ENCODE measurements around the gene MCUB. TPM values are rescaled to one million over a fixed set of nuclear protein-coding genes. Genes with fewer than 3 reads are reported as not detected.
A peak's percentile ranks its signal among the peaks of the same experiment; 100 is the strongest.
"Not testable (repeated sequence)": the region's sequence is repeated elsewhere in the genome, so short reads cannot be mapped to it uniquely, and the experiment has no call there.

MCUB gene
- total and polyA plus RNA-seq, 2 of the 13 experiments (the other 11 are each of a cell fraction or from before 2014, with no cell fraction given): 0.95 to 2.2 TPM

DNA sequence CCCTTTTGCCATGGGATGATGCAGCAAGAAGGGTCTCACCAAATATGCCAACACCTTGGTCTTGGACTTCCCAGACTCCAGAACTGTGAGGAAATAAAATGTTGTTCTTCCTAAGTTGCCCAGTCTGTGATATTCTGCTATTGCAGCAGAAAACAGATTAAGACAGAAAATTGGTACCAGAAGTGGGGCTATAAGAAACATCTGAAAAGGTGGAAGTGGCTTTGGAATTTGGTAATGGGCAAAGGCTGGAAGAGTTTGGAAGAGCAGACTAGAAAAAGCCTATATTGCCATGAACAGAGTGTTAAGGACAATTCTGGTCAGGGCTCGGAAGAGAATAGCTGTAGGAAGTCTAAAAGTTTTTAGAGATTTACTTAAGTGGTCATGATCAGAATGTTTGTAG lies 115.8 kb downstream of the MCUB start (continued):
- TF ChIP-seq CHCHD3 (CRISPR knock-in tag; IDR thresholded peaks at IDR 0.05) (no peak), ZNF451 (CRISPR knock-in tag; IDR thresholded peaks at IDR 0.05) (no peak), NFRKB (IDR thresholded peaks at IDR 0.05) (no peak)
- TF ChIP-seq, protein P1, sequence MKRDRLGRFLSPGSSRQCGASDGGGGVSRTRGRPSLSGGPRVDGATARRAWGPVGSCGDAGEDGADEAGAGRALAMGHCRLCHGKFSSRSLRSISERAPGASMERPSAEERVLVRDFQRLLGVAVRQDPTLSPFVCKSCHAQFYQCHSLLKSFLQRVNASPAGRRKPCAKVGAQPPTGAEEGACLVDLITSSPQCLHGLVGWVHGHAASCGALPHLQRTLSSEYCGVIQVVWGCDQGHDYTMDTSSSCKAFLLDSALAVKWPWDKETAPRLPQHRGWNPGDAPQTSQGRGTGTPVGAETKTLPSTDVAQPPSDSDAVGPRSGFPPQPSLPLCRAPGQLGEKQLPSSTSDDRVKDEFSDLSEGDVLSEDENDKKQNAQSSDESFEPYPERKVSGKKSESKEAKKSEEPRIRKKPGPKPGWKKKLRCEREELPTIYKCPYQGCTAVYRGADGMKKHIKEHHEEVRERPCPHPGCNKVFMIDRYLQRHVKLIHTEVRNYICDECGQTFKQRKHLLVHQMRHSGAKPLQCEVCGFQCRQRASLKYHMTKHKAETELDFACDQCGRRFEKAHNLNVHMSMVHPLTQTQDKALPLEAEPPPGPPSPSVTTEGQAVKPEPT (CRISPR knock-in tag; IDR thresholded peaks at IDR 0.05; ENCODE audit: low read depth): no peak

DNA sequence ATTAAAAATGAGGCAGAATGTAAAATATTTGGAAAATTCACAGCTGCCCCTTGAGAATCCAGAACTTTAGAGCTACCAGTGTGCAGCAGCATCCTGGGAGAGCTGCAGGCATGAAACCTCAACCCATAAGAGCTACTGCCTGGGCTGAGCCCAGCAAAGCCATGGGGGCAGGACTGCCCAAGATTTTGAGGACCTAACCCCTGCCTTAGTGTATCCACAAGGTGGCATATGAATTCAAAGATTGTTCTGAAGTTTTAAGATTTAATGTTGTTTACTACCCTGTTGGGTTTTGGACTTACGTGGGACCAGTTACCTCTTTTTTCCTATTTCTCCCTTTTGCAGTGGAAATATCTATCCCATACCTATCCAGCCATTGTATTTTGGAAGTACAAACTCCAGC lies 116.8 kb downstream of the MCUB start:
- Histone ChIP-seq H4K20me1 (ENCODE audit: insufficient read depth, low read length) (no peaks in the 10 kb centered on the region), H3K27ac (ENCODE audit: extremely low read length, insufficient read depth, low read length) (no peak overlapping the region), H3K9ac (ENCODE audit: insufficient read depth, low read depth, low read length) (no peak overlapping the region), H3K4me3 (replicated peaks in 1 of 3; ENCODE audit: insufficient read depth in 1 of 3, low read depth in 2 of 3, low read length in 3 of 3) (no peak overlapping the region), H2AFZ (ENCODE audit: low read length) (no peak overlapping the region), H3K36me3 (replicated peaks in 1 of 2; ENCODE audit: control insufficient read depth in 1 of 2, insufficient read depth in 2 of 2, low read length in 2 of 2) (no peaks in the 10 kb centered on the region), H3K4me1 (ENCODE audit: insufficient read depth, low read length) (peaks cover 6% of the 10 kb centered on the region; the same call in 1 of the 2 replicates), H3K9me3 (ENCODE audit: low read length) (no peaks in the 10 kb centered on the region), H3K4me2 (ENCODE audit: low read depth, low read length) (no peak overlapping the region), H3K27me3 (ENCODE audit: control insufficient read depth in 1 of 2, insufficient read depth in 2 of 2, low read length in 2 of 2) (no peaks in the 10 kb centered on the region), H3K79me2 (ENCODE audit: insufficient read depth, low read length) (no peaks in the 10 kb centered on the region)
- ATAC-seq (peak; percentile 34; the same call in 1 of the 3 replicates), FAIRE-seq (no peak), DNase-seq (ENCODE audit: low spot score) (no peak)
- POLR2A ChIA-PET: no interaction called here
- no peak for TF ChIP-seq ZSCAN30 (CRISPR knock-in tag; IDR thresholded peaks at IDR 0.05)
- peak; percentile 32; the same call in 1 of the 2 replicates for TF ChIP-seq STAG1 (CRISPR knock-in tag; IDR thresholded peaks at IDR 0.05)
- TF ChIP-seq, protein P2, sequence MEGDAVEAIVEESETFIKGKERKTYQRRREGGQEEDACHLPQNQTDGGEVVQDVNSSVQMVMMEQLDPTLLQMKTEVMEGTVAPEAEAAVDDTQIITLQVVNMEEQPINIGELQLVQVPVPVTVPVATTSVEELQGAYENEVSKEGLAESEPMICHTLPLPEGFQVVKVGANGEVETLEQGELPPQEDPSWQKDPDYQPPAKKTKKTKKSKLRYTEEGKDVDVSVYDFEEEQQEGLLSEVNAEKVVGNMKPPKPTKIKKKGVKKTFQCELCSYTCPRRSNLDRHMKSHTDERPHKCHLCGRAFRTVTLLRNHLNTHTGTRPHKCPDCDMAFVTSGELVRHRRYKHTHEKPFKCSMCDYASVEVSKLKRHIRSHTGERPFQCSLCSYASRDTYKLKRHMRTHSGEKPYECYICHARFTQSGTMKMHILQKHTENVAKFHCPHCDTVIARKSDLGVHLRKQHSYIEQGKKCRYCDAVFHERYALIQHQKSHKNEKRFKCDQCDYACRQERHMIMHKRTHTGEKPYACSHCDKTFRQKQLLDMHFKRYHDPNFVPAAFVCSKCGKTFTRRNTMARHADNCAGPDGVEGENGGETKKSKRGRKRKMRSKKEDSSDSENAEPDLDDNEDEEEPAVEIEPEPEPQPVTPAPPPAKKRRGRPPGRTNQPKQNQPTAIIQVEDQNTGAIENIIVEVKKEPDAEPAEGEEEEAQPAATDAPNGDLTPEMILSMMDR (CRISPR knock-in tag; IDR thresholded peaks at IDR 0.05): peak; percentile 16
- intact Hi-C loops (cut with micrococcal nuclease; ENCODE audit: unreplicated experiment): no loop called here
- in situ Hi-C loops (cut with HindIII; ENCODE audit: extremely low pct_ligation_motif_present, low pct_unique_long_range_greater_than_20kb): no loop called here
- WGBS (ENCODE audit: low lambda C conversion rate): 69% methylated on average over 1 of the region's 1 CpG
- CTCF ChIA-PET (ENCODE audit: low intra/inter-chr PET ratio, low total read pairs): no interaction called here
- no TSS peak for BruUV-seq (replicated peaks)

DNA sequence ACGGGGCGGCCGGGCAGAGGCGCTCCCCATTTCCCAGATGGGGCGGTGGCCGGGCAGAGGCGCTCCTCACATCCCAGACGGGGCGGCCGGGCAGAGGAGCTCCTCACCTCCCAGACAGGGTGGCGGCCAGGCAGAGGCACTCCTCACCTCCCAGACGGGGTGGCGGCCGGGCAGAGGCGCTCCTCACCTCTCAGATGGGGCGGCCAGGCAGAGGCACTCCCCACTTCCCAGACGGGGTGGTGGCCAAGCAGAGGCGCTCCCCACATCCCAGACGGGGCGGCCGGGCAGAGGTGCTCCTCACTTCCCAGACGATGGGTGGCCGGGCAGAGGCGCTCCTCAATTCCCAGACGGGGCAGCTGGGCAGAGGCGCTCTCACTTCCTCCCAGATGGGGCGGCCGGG lies 118.4 kb downstream of the MCUB start:
- POLR2A ChIA-PET; H3K9ac ChIP-seq (ENCODE audit: insufficient read depth, low read depth, low read length); H3K4me1 ChIP-seq (ENCODE audit: insufficient read depth, low read length); H3K36me3 ChIP-seq (replicated peaks in 1 of 2; ENCODE audit: control insufficient read depth in 1 of 2, insufficient read depth in 2 of 2, low read length in 2 of 2); H2AFZ ChIP-seq (ENCODE audit: low read length); H3K4me3 ChIP-seq (replicated peaks in 1 of 3; ENCODE audit: insufficient read depth in 1 of 3, low read depth in 2 of 3, low read length in 3 of 3); H3K27ac ChIP-seq (ENCODE audit: extremely low read length, insufficient read depth, low read length); H4K20me1 ChIP-seq (ENCODE audit: insufficient read depth, low read length); ATAC-seq; intact Hi-C loops (cut with micrococcal nuclease; ENCODE audit: unreplicated experiment); H3K79me2 ChIP-seq (ENCODE audit: insufficient read depth, low read length); DNase-seq (ENCODE audit: low spot score); in situ Hi-C loops (cut with HindIII; ENCODE audit: extremely low pct_ligation_motif_present, low pct_unique_long_range_greater_than_20kb); H3K27me3 ChIP-seq (ENCODE audit: control insufficient read depth in 1 of 2, insufficient read depth in 2 of 2, low read length in 2 of 2); BruUV-seq (replicated peaks); H3K9me3 ChIP-seq (ENCODE audit: low read length); FAIRE-seq; H3K4me2 ChIP-seq (ENCODE audit: low read depth, low read length); CTCF ChIA-PET (ENCODE audit: low intra/inter-chr PET ratio, low total read pairs): not testable (repeated sequence)
- no CpG with 5 or more reads among the region's 28 CpGs for WGBS (ENCODE audit: low lambda C conversion rate)

DNA sequence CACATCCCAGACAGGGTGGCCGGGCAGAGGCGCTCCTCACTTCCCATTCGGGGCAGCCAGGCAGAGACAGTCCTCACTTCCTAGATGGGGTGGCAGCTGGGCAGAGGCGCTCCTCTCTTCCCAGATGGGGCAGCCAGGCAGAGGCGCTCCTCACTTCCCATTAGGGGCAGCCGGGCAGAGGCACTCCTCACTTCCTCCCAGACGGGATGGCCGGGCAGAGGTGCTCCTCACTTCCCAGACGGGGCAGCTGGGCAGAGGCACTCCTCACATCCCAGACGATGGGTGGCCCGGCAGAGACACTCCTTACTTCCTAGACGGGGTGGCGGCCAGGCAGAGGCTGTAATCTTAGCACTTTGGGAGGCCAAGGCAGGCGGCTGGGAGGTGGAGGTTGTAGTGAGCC lies 118.9 kb downstream of the MCUB start:
- H3K4me1 ChIP-seq (ENCODE audit: insufficient read depth, low read length); H3K27me3 ChIP-seq (ENCODE audit: control insufficient read depth in 1 of 2, insufficient read depth in 2 of 2, low read length in 2 of 2); H3K27ac ChIP-seq (ENCODE audit: extremely low read length, insufficient read depth, low read length); FAIRE-seq; H2AFZ ChIP-seq (ENCODE audit: low read length); H3K9ac ChIP-seq (ENCODE audit: insufficient read depth, low read depth, low read length); in situ Hi-C loops (cut with HindIII; ENCODE audit: extremely low pct_ligation_motif_present, low pct_unique_long_range_greater_than_20kb); H4K20me1 ChIP-seq (ENCODE audit: insufficient read depth, low read length); POLR2A ChIA-PET; intact Hi-C loops (cut with micrococcal nuclease; ENCODE audit: unreplicated experiment); H3K36me3 ChIP-seq (replicated peaks in 1 of 2; ENCODE audit: control insufficient read depth in 1 of 2, insufficient read depth in 2 of 2, low read length in 2 of 2); DNase-seq (ENCODE audit: low spot score); BruUV-seq (replicated peaks); H3K79me2 ChIP-seq (ENCODE audit: insufficient read depth, low read length); H3K4me3 ChIP-seq (replicated peaks in 1 of 3; ENCODE audit: insufficient read depth in 1 of 3, low read depth in 2 of 3, low read length in 3 of 3); H3K9me3 ChIP-seq (ENCODE audit: low read length); ATAC-seq; H3K4me2 ChIP-seq (ENCODE audit: low read depth, low read length); CTCF ChIA-PET (ENCODE audit: low intra/inter-chr PET ratio, low total read pairs): not testable (repeated sequence)
- WGBS (ENCODE audit: low lambda C conversion rate): no CpG with 5 or more reads among the region's 14 CpGs
